Thoracic aorta (tissue), 2 donors: ENCODE measurements around the gene WASF3. TPM values are rescaled to one million over a fixed set of nuclear protein-coding genes. Genes with fewer than 3 reads are reported as not detected.

ENCODE experiments used
- ATAC-seq: fragments of 150-250 bp; one replicate; pipeline ENCODE4 v1.8.0; 2017; ENCODE audit warnings: low read depth; ENCODE audit not compliant: insufficient number of reproducible peaks, low FRiP score
- DNase-seq: peaks from one replicate; pipeline ENCODE4 v3.0.0-alpha.2; 2020; ENCODE audit warnings: low spot score
- H3K27ac ChIP-seq, 2 donors: fragments of 200-600 bp; sonication (generic); 1 replicate in 1 of 2; 2 replicates in 1 of 2; pipeline ENCODE4 v1.5.1; 2016; ENCODE audit warnings: mild to moderate bottlenecking in 2 of 2, moderate library complexity in 2 of 2
- H3K27me3 ChIP-seq: fragments of 200-600 bp; sonication (generic); replicated peaks from 2 replicates; pipeline ENCODE4 v1.6.0; 2016; ENCODE audit warnings: mild to moderate bottlenecking; ENCODE audit not compliant: insufficient read depth
- H3K36me3 ChIP-seq: fragments of 200-600 bp; sonication (generic); one replicate; pipeline ENCODE4 v1.5.1; 2016
- H3K4me1 ChIP-seq, 2 donors: fragments of 200-600 bp; sonication (generic); 1 replicate in 1 of 2; 2 replicates in 1 of 2; pipeline versions ENCODE4 v1.5.1 to v1.6.0; 2016; ENCODE audit warnings: low read depth in 2 of 2, mild to moderate bottlenecking in 1 of 2; ENCODE audit not compliant: control insufficient read depth in 1 of 2
- H3K4me3 ChIP-seq: fragments of 200-600 bp; sonication (generic); 2 replicates; pipeline ENCODE4 v1.5.1; 2016; ENCODE audit warnings: mild to moderate bottlenecking
- H3K9me3 ChIP-seq: fragments of 200-600 bp; sonication (generic); 2 replicates; pipeline ENCODE4 v1.5.1; 2016
- total RNA-seq, 2 donors: library from RNA; depleted of rRNA; stranded (reverse); fragments of >200 nt; gene quantifications; one replicate each; pipeline versions ENCODE4 v1.1.0 to v1.2.3, GENCODE V29; 2016
- TF ChIP-seq, protein P1 (sequence below): fragments of 200-600 bp; sonication (generic); IDR thresholded peaks from one replicate; pipeline ENCODE4 v1.5.1; 2019; ENCODE audit warnings: antibody characterized with exemption

Gene WASF3
- total RNA-seq, 2 donors from 2014 or later, result 16.4 to 20.0 TPM

DNA sequence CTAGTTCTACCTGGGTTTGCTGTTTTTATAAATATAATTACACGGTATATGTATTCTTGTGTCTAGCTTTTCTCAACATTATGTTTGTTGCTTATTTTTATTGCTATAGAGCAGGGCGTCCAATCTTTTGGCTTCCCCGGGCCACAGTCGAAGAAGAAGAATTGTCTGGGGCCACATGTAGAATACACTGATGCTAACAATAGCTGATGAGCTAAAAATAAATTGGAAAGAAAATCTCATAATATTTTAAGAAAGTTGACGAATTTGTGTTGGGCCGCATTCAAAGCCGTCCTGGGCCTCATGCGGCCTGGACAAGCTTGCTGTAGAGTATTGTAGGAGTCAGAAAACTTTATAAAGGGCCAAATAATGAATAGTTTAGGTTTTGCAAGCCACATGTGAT, 169.2 kb downstream of the WASF3 start:
- DNase-seq (no peak), ATAC-seq (no peak)
- no peaks in the 10 kb centered on the region for H3K36me3 ChIP-seq
- no peak overlapping the region for H3K4me3 ChIP-seq
- H3K9me3 ChIP-seq, result no peaks in the 10 kb centered on the region
- H3K4me1 ChIP-seq, result peaks cover 4 to 12% of the 10 kb centered on the region in 2 donors
- no peak overlapping the region for H3K27ac ChIP-seq
- TF ChIP-seq, protein P1, sequence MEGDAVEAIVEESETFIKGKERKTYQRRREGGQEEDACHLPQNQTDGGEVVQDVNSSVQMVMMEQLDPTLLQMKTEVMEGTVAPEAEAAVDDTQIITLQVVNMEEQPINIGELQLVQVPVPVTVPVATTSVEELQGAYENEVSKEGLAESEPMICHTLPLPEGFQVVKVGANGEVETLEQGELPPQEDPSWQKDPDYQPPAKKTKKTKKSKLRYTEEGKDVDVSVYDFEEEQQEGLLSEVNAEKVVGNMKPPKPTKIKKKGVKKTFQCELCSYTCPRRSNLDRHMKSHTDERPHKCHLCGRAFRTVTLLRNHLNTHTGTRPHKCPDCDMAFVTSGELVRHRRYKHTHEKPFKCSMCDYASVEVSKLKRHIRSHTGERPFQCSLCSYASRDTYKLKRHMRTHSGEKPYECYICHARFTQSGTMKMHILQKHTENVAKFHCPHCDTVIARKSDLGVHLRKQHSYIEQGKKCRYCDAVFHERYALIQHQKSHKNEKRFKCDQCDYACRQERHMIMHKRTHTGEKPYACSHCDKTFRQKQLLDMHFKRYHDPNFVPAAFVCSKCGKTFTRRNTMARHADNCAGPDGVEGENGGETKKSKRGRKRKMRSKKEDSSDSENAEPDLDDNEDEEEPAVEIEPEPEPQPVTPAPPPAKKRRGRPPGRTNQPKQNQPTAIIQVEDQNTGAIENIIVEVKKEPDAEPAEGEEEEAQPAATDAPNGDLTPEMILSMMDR, result no peak
- H3K27me3 ChIP-seq, result no peaks in the 10 kb centered on the region

DNA sequence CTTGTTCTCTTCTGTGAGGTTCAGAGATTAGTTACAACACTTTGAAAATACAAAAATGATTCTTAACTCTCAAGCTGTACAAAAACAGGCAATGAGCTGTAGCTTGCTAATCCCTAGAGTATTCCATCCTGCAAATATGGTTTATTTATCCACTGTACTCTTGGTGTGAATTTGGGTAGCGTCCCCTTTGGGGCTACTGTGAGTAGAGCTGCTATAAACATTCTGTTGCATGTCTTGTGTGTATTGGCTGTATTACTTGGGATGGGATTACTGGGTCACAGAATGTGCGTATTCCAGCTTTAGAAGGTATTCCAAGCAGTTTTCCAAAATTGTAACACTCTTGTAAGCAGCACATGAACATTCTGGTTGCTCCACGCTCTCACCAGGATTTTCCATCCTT, 169.6 kb downstream of the WASF3 start:
- Histone ChIP-seq H3K27ac (no peak overlapping the region), H3K27me3 (no peaks in the 10 kb centered on the region), H3K36me3 (no peaks in the 10 kb centered on the region), H3K4me1 (peaks cover 4 to 12% of the 10 kb centered on the region in 2 donors), H3K9me3 (no peaks in the 10 kb centered on the region), H3K4me3 (no peak overlapping the region)
- DNase-seq, result no peak
- TF ChIP-seq, protein P1, result no peak
- ATAC-seq, result no peak

DNA sequence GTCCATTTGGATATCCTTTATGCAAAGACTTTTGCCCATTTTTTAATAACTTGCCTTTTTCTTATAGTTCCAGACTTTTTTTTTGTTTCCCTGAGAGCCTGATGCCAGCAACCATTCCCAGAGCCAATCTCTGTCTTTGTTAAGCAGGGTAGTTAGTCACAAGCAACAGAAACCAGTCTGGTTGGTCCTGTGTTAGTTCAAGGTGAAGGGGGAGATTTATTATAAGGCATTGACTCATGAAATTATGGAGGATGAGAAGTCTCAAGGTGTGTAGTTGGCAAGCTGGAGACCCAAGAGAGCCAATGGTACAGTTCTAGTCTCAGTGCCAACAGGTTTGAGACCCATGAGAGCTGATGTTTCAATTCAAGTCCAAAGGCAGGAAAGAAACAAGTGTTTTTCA, 170.2 kb downstream of the WASF3 start:
- Histone ChIP-seq H3K4me3 (no peak overlapping the region), H3K9me3 (no peaks in the 10 kb centered on the region), H3K4me1 (peaks cover 4 to 12% of the 10 kb centered on the region in 2 donors), H3K36me3 (no peaks in the 10 kb centered on the region), H3K27ac (no peak overlapping the region), H3K27me3 (no peaks in the 10 kb centered on the region)
- TF ChIP-seq, protein P1, result no peak
- no peak for DNase-seq
- ATAC-seq, result no peak

- no peak overlapping the region for H3K27ac ChIP-seq
- H3K4me3 ChIP-seq, result no peak overlapping the region
- no peaks in the 10 kb centered on the region for H3K9me3 ChIP-seq
- no peaks in the 10 kb centered on the region for H3K4me1 ChIP-seq
- TF ChIP-seq, protein P1, result no peak
- ATAC-seq (no peak), DNase-seq (no peak)
- no peaks in the 10 kb centered on the region for H3K27me3 ChIP-seq
- H3K36me3 ChIP-seq, result no peaks in the 10 kb centered on the region
Observed at GRCh38 chr13:26735677-26736076, 178.2 kb downstream of the WASF3 start.

Other genes starting within 250 kb of the WASF3 start
- gene GPR12, start 203.1 kb downstream of the WASF3 start, total RNA-seq, result 1 to 10 TPM in 1 of 2 donors, not detected in 1; 1.2 TPM